Measurements from ENCODE around the gene CENPX.

The CENPX gene

GRCh38 chr17:82014971-82015310 lies 7.7 kb downstream of the CENPX start:
- peaks cover 14% of the 10 kb centered on the region for H3K4me1 Mint-ChIP-seq
- H3K27ac Mint-ChIP-seq = peak overlapping the region in 1 of 2 donors; percentile 63
- H3K9me3 Mint-ChIP-seq = no peaks in the 10 kb centered on the region
- ATAC-seq (no peak), DNase-seq (no peak)
- H3K27me3 Mint-ChIP-seq = no peaks in the 10 kb centered on the region
- H3K4me3 Mint-ChIP-seq = no peak overlapping the region

DNA sequence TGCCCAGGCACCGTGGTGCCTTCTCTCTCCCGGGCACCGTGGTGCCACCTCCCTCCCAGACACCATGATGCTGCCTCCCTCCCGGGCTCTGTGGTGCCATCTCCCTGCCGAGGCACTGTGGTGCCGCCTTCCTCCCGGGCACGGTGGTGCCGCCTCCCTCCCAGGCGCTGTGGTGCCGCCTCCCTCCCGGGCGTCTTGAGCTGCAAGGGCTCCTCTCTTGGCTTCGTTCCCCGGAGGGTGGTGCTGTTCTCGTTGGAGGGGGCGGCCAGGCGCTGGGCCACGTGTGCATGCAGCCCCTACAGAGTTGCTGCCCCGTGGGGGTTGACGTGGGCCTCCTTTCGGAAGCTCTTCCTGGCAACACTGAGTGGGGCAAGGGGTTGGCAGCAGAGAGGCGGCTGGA lies 8.2 kb downstream of the CENPX start:
- ATAC-seq (peak; percentile 2), DNase-seq (no peak)
- H3K9me3 Mint-ChIP-seq = no peaks in the 10 kb centered on the region
- H3K27ac Mint-ChIP-seq = no peak overlapping the region
- peaks cover 16% of the 10 kb centered on the region for H3K4me1 Mint-ChIP-seq
- no peak overlapping the region for H3K4me3 Mint-ChIP-seq
- H3K27me3 Mint-ChIP-seq = no peaks in the 10 kb centered on the region

DNA sequence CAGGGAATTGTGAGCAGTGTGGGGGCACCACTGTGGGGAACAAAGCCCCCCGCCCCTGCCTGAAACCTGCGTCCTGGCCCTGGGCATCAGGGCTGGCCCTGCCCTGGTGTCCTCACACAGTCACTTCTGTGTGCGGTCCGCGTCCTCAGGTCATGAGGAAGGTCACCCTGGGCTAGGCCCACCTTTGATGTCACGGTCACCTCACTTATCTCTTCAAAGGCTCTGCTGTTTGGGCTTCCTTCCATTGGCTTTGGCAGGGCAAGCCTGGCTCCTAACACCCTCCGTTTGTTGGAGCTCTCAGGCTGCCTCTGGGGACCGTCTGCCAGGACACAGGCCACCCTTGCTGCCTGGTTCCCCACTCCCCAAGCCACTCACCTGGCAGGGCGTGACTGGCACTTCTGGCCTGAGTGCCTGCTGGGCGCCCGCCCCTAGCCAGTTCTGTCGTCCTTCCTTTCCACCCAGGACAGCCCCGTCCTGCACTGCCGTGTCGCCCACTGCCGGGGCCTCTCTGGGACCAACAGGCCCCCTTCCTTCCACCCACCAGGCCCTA lies 8.8 kb downstream of the CENPX start:
- DNase-seq = no peak
- Mint-ChIP-seq H3K27ac (no peak overlapping the region), H3K9me3 (no peaks in the 10 kb centered on the region), H3K27me3 (no peaks in the 10 kb centered on the region), H3K4me3 (no peak overlapping the region), H3K4me1 (peaks cover 19% of the 10 kb centered on the region)
- no peak for ATAC-seq

GRCh38 chr17:82013341-82013740 lies 9.3 kb downstream of the CENPX start:
- Mint-ChIP-seq H3K4me1 (peaks cover 14% of the 10 kb centered on the region), H3K27me3 (no peaks in the 10 kb centered on the region), H3K9me3 (no peaks in the 10 kb centered on the region), H3K4me3 (no peak overlapping the region), H3K27ac (peak overlapping the region in 1 of 2 donors; percentile 19)
- ATAC-seq (no peak), DNase-seq (no peak)

DNA sequence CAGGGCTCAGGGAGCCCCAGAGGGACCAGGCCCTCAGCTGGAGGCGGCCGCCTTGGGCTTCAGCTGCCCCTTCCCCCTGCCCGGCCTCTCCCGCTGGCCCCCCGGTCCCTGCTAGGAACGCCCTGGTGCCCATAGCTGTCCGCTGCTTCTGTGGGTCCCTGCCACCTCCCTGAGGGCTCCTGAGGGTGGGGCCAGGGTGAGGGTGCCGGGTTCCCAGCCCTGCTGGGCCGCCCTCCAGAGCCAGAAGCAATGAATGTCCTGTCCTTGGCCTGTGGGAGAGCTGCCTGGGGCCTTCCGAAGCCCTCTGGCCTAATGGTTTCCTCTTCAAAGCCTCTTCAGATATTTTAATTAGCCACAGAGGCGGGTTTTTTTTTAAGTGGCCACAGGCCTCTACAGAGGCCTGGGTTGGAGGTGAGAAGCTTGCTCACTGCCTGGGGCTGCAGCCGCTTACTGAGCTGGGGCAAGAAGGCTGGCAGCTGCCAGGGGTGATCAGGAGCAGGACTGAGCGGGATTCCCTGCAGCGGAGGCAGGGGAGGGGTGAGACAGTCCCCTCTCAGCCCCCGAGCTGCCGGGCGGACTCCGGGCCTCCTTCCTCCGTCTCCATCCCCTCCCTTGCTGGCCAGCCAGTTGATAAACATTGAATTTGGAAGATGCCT lies 9.9 kb downstream of the CENPX start:
- Mint-ChIP-seq H3K9me3 (no peaks in the 10 kb centered on the region), H3K4me3 (no peak overlapping the region), H3K27me3 (no peaks in the 10 kb centered on the region), H3K4me1 (peaks cover 14% of the 10 kb centered on the region), H3K27ac (peak overlapping the region in 1 of 2 donors; percentile 63)
- DNase-seq (no peak), ATAC-seq (no peak)

- Mint-ChIP-seq H3K27me3 (no peaks in the 10 kb centered on the region), H3K4me3 (no peak overlapping the region), H3K4me1 (peaks cover 9% of the 10 kb centered on the region), H3K27ac (no peak overlapping the region), H3K9me3 (no peaks in the 10 kb centered on the region)
- no peak for ATAC-seq
- no peak for DNase-seq
Observed at GRCh38 chr17:82012261-82012639, 10.4 kb downstream of the CENPX start.

- Mint-ChIP-seq H3K27me3 (no peaks in the 10 kb centered on the region), H3K4me3 (no peak overlapping the region), H3K9me3 (no peaks in the 10 kb centered on the region), H3K27ac (no peak overlapping the region), H3K4me1 (peaks cover 9% of the 10 kb centered on the region)
- no peak for ATAC-seq
- DNase-seq = no peak
Observed at GRCh38 chr17:82011617-82012187, 11.0 kb downstream of the CENPX start.

GRCh38 chr17:82010575-82011525 lies 11.8 kb downstream of the CENPX start:
- H3K27ac Mint-ChIP-seq = no peak overlapping the region
- H3K9me3 Mint-ChIP-seq = no peaks in the 10 kb centered on the region
- DNase-seq (no peak), ATAC-seq (no peak)
- peaks cover 9% of the 10 kb centered on the region for H3K4me1 Mint-ChIP-seq
- no peaks in the 10 kb centered on the region for H3K27me3 Mint-ChIP-seq
- no peak overlapping the region for H3K4me3 Mint-ChIP-seq

DNA sequence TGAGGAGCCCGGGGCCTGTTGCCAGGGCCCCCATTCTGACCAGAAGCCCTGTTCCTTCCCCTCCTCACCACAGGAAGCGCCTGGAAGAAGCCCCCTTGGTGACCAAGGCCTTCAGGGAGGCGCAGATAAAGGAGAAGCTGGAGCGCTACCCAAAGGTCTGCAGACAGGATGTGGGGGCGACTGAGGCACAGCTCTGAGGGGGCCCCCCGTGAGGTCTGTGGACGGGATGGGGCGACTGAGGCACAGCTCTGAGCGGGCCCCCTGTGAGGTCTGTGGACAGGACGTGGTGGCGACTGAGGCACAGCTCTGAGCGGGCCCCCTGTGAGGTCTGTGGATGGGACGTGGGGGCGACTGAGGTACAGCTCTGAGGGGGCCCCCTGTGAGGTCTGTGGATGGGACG lies 13.3 kb downstream of the CENPX start:
- DNase-seq = no peak
- Mint-ChIP-seq H3K27me3 (no peaks in the 10 kb centered on the region), H3K9me3 (no peaks in the 10 kb centered on the region), H3K4me1 (peaks cover 9% of the 10 kb centered on the region), H3K4me3 (peak overlapping the region in 1 of 2 donors; percentile 44), H3K27ac (no peak overlapping the region)
- ATAC-seq = peak; percentile 33

DNA sequence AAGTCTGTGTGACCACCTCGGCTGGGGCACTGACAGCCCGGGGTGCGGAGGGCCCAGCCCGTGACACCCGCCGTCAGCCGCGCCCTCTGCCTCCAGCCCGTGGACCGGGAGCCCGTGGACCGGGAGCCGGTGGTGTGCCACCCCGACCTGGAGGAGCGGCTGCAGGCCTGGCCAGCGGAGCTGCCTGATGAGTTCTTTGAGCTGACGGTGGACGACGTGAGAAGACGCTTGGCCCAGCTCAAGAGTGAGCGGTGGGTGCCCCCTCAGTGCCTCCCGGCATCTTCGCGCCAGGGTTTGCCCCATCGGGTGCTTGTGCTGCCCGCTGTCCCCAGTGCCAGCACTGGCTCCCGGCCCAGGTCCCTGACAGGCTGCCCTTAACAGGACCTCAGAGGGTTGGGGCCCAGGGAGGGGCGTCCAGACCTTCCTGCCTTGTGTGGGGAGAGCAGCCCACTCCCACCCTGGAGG lies 13.7 kb downstream of the CENPX start:
- DNase-seq (no peak), ATAC-seq (peak; percentile 11)
- Mint-ChIP-seq H3K27ac (no peak overlapping the region), H3K4me3 (peak overlapping the region in 1 of 2 donors; percentile 44), H3K27me3 (no peaks in the 10 kb centered on the region), H3K4me1 (peaks cover 9% of the 10 kb centered on the region), H3K9me3 (no peaks in the 10 kb centered on the region)

DNA sequence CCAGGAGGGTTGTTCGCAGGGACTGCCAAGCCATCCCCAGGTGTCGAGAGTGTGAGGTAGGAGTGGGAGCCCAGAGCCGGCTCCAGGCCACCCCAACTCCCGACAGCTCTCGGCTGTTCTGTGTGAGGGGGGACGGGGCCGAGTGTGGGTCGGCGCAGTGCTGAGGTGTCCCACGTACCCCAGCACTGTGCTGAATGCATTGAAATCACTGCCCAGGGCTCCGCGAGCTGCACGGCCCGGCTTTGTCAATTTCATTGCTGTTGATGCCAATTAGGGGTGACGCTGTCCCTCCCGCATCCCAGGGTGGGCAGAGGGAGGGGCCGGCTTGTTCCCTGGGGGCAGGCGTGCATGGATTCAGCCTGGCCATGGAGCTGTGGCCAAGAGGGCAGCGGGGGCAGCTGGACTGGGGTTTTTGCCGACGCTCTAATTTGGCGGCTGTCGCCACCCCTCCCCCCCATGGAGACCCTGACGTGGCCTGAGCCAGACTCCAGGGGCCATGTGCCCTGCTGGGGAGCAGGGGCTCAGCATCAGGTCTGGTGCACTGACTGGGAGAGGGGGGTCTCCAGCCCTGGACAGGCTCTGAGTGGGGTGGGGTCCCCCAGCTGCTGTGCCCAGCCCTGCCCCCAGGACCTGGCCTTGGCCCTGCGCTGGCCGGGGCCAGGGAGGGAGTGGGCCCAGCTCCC lies 14.3 kb downstream of the CENPX start:
- Mint-ChIP-seq H3K27me3 (no peaks in the 10 kb centered on the region), H3K4me3 (no peak overlapping the region), H3K9me3 (no peaks in the 10 kb centered on the region), H3K4me1 (peaks cover 9% of the 10 kb centered on the region), H3K27ac (no peak overlapping the region)
- peak; percentile 29 for ATAC-seq
- no peak for DNase-seq

- H3K4me1 Mint-ChIP-seq = peaks cover 9% of the 10 kb centered on the region
- no peak for DNase-seq
- no peaks in the 10 kb centered on the region for H3K9me3 Mint-ChIP-seq
- H3K27ac Mint-ChIP-seq = no peak overlapping the region
- no peaks in the 10 kb centered on the region for H3K27me3 Mint-ChIP-seq
- H3K4me3 Mint-ChIP-seq = no peak overlapping the region
- ATAC-seq = no peak
Observed at GRCh38 chr17:82007495-82008257, 15.0 kb downstream of the CENPX start.

GRCh38 chr17:82007228-82007494 lies 15.5 kb downstream of the CENPX start:
- ATAC-seq (no peak), DNase-seq (no peak)
- Mint-ChIP-seq H3K27me3 (no peaks in the 10 kb centered on the region), H3K4me3 (no peak overlapping the region), H3K4me1 (peaks cover 9% of the 10 kb centered on the region), H3K9me3 (no peaks in the 10 kb centered on the region), H3K27ac (no peak overlapping the region)

- Mint-ChIP-seq H3K27ac (peak overlapping the region in 1 of 2 donors; percentile 27), H3K4me1 (peaks cover 9% of the 10 kb centered on the region), H3K27me3 (no peaks in the 10 kb centered on the region), H3K9me3 (no peaks in the 10 kb centered on the region), H3K4me3 (no peak overlapping the region)
- ATAC-seq (no peak), DNase-seq (no peak)
Observed at GRCh38 chr17:82006468-82007227, 16.0 kb downstream of the CENPX start.

Measured in stimulated activated naive CD8-positive, alpha-beta T cell treated with anti-CD3 and anti-CD28 coated beads, Interleukin-15, amount 100 ng/mL, for 72 hours (primary cell).